Mesodermal cell (in vitro differentiated cells): Measurements from ENCODE around the gene ESCO1. TPM values are rescaled to one million over a fixed set of nuclear protein-coding genes. Genes with fewer than 3 reads are reported as not detected.
"Not testable (repeated sequence)": the region's sequence is repeated elsewhere in the genome, so short reads cannot be mapped to it uniquely, and the experiment has no call there.

Source experiments
- H3K27ac ChIP-seq: 2 replicates; pipeline ENCODE4 v1.7.0; 2013; ENCODE audit warnings: mild to moderate bottlenecking, low read depth, low read length, moderate library complexity; ENCODE audit not compliant: severe bottlenecking
- H3K36me3 ChIP-seq: 2 replicates; pipeline ENCODE4 v1.7.1; 2013; ENCODE audit warnings: mild to moderate bottlenecking, low read length, moderate library complexity; ENCODE audit not compliant: control insufficient read depth, insufficient read depth
- H3K4me1 ChIP-seq: one replicate; pipeline ENCODE4 v1.7.1; 2013; ENCODE audit warnings: mild to moderate bottlenecking, low read length; ENCODE audit not compliant: insufficient read depth, control insufficient read depth, poor library complexity, severe bottlenecking
- H3K4me3 ChIP-seq: 2 replicates; pipeline ENCODE4 v1.7.0; 2013; ENCODE audit warnings: low read length, control low read depth, mild to moderate bottlenecking; ENCODE audit not compliant: insufficient read depth, poor library complexity, severe bottlenecking; ENCODE audit errors: extremely low read depth
- H3K9me3 ChIP-seq: 2 replicates; pipeline ENCODE4 v1.7.1; 2013; ENCODE audit warnings: mild to moderate bottlenecking, low read length, moderate library complexity; ENCODE audit not compliant: control insufficient read depth
- WGBS, 2 experiments: methylation state at CpG; one replicate each; pipeline ENCODE4 v1.1.5; 2013; ENCODE audit warnings: missing lambda C conversion rate in 2 of 2; ENCODE audit not compliant: insufficient coverage in 2 of 2; 5-methylcytosine and 5-hydroxymethylcytosine counted together
- polyA plus RNA-seq, 2 experiments: library from polyadenylated mRNA; stranded (reverse); fragments of 50-300 nt; gene quantifications; one replicate each; pipeline ENCODE4 v1.2.3, GENCODE V29; 2013

The ESCO1 gene
- 15.7 TPM for polyA plus RNA-seq (2013, experiment 1 of 2)
- polyA plus RNA-seq (2013, experiment 2 of 2), result 19.3 TPM

- H3K9me3 ChIP-seq, result no peaks in the 10 kb centered on the region
- H3K36me3 ChIP-seq, result peaks cover 3% of the 10 kb centered on the region
- peak within 1 kb of the TSS; percentile 97 for H3K4me3 ChIP-seq
- H3K27ac ChIP-seq, result peak within 1 kb of the TSS; percentile 96
- 9 to 11% methylated on average over 66 to 70 of the region's 74 CpGs for WGBS, 2 experiments
- H3K4me1 ChIP-seq, result peaks cover 6% of the 10 kb centered on the region
Observed at GRCh38 chr18:21600526-21601410, at the start of gene ESCO1. Gene ESCO1 (minus strand): TSS chr18:21600704. CDS start chr18:21574843, 25,861 bp downstream.

- WGBS, 2 experiments, result 98 to 100% methylated on average over 1 to 4 of the region's 5 CpGs
- H3K36me3 ChIP-seq, H3K27ac ChIP-seq, H3K4me3 ChIP-seq, H3K9me3 ChIP-seq, H3K4me1 ChIP-seq: not testable (repeated sequence)
Observed at GRCh38 chr18:21640375-21640774, 39.9 kb upstream of the ESCO1 start.

- no peak overlapping the region for H3K27ac ChIP-seq
- no peaks in the 10 kb centered on the region for H3K9me3 ChIP-seq
- WGBS, 2 experiments, result 75 to 93% methylated on average over 1 to 3 of the region's 3 CpGs
- no peaks in the 10 kb centered on the region for H3K4me1 ChIP-seq
- H3K36me3 ChIP-seq, result peaks cover 10% of the 10 kb centered on the region
- H3K4me3 ChIP-seq, result no peak overlapping the region
Observed at GRCh38 chr18:21638822-21639221, 38.3 kb upstream of the ESCO1 start.

- H3K9me3 ChIP-seq, result no peaks in the 10 kb centered on the region
- H3K27ac ChIP-seq, result no peak overlapping the region
- 95 to 97% methylated on average over 13 of the region's 13 CpGs for WGBS, 2 experiments
- no peaks in the 10 kb centered on the region for H3K4me1 ChIP-seq
- no peak overlapping the region for H3K4me3 ChIP-seq
- H3K36me3 ChIP-seq, result peaks cover 17% of the 10 kb centered on the region
Observed at GRCh38 chr18:21636769-21637168, 36.3 kb upstream of the ESCO1 start.

GRCh38 chr18:21634588-21635199 lies 34.2 kb upstream of the ESCO1 start:
- Histone ChIP-seq H3K27ac (no peak overlapping the region), H3K4me1 (no peaks in the 10 kb centered on the region), H3K36me3 (peaks cover 35% of the 10 kb centered on the region), H3K4me3 (no peak overlapping the region), H3K9me3 (no peaks in the 10 kb centered on the region)
- WGBS, 2 experiments, result 94 to 100% methylated on average over 1 to 2 of the region's 4 CpGs

GRCh38 chr18:21632393-21632792 lies 31.9 kb upstream of the ESCO1 start:
- WGBS, 2 experiments, result no CpG with 5 or more reads among the region's 1 CpG
- Histone ChIP-seq H3K4me3 (no peak overlapping the region), H3K27ac (no peak overlapping the region), H3K36me3 (peaks cover 54% of the 10 kb centered on the region), H3K9me3 (no peaks in the 10 kb centered on the region), H3K4me1 (no peaks in the 10 kb centered on the region)

- H3K4me1 ChIP-seq, result no peaks in the 10 kb centered on the region
- no peak overlapping the region for H3K4me3 ChIP-seq
- no peak overlapping the region for H3K27ac ChIP-seq
- H3K36me3 ChIP-seq, result peaks cover 80% of the 10 kb centered on the region
- no peaks in the 10 kb centered on the region for H3K9me3 ChIP-seq
- 98 to 100% methylated on average over 3 to 6 of the region's 9 CpGs for WGBS, 2 experiments
Observed at GRCh38 chr18:21629089-21629832, 28.8 kb upstream of the ESCO1 start.

GRCh38 chr18:21621640-21622039 lies 21.1 kb upstream of the ESCO1 start:
- peaks cover 90% of the 10 kb centered on the region for H3K36me3 ChIP-seq
- not testable (repeated sequence) for H3K4me3 ChIP-seq, H3K4me1 ChIP-seq, H3K9me3 ChIP-seq, H3K27ac ChIP-seq
- 97 to 100% methylated on average over 6 of the region's 9 CpGs for WGBS, 2 experiments

- WGBS, 2 experiments, result 1% methylated on average over 52 to 56 of the region's 59 CpGs
- Histone ChIP-seq H3K4me3 (peak within 1 kb of the TSS; percentile 70), H3K9me3 (peaks cover 6% of the 10 kb centered on the region), H3K4me1 (peaks cover 3% of the 10 kb centered on the region), H3K27ac (peak within 1 kb of the TSS; percentile 93), H3K36me3 (peaks cover 36% of the 10 kb centered on the region)
Observed at GRCh38 chr18:21612125-21613039, 11.9 kb upstream of the ESCO1 start, which contains the start of gene SNRPD1. Gene SNRPD1 (plus strand): TSS chr18:21612314. CDS start chr18:21612430, 116 bp downstream.
